NCI-H1436 (cell line): ENCODE results near the gene NLK.

Source experiments
- DNase-seq: peaks from one replicate; lab custom pipeline; 2025; lab: John Stamatoyannopoulos, UW

NLK gene

DNA sequence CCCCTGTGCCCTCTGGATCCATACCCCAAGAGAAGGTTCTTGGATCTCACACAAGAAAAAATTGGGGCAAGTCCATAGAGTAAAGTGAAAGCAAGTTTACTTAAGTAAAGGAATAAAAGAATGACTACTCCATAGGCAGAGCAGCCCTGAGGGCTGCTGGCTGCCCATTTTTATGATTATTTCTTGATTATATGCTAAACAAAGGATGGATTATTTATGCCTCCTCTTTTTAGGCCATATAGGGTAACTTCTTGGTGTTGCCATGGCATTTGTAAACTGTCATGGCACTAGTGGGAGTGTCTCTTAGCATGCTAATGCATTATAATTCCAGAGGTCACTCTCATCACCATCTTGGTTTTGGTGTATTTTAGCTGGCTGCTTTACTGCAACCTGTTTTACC is 70.8 kb downstream of the NLK start:
- DNase-seq: no peak

DNA sequence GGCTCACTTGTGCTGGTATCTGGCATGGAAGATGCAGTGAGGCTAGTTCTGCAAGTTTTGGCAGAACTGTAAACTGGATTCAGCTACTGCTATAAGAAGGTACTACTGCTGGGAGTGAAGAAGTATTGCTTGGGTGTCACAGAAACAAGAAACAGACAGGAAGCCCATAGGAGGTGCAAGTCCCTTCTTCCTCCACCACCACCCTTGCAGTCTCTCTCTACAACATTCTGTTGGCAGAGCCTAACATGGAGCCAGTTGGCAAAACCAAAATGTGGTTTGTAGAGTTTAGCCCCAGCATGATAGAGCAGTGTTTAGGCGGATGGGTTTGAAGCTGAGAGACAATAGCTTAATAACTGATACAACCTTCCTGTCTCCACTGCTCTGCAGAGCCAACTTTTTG is 72.6 kb downstream of the NLK start:
- DNase-seq: no peak

- no peak for DNase-seq
Measured at GRCh38 chr17:28117304-28117703, 74.8 kb downstream of the NLK start.

DNA sequence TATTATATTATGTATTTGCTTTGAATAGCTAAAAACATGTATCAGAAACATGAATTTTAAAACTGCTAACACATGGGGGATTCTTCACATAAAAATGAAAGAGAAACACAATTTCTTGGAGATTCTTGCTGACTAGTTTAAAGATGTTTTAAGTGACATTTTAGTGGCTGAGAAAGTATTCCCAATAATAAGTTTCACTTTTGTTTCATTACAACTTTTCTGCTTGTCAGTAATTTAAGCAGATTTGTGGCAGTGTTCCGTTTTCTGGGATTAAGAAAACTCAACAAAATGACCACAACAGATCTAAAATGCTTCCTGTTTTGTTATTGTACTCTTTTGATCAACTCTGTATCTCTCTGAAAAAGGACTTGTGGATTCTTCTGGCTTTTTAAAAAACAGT is 75.9 kb downstream of the NLK start:
- DNase-seq: no peak

DNA sequence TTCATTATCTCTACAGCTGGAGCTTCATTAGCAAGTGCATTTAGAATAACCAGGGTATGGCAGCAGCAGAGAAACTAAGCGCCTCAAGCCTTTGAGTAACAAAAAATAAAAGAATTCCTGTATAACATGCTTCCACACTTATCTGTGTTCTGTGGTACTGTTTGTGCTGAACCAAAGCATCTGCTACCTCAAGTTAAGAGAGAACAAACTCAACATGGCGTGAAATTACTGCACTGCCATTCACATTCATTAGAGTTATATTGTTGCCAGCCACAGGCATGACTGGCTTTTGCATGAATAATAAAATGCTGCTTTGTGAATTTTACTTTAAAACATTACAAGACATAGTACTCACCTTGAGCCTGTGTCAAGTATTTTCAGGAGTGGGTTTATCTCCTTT is 76.6 kb downstream of the NLK start:
- no peak for DNase-seq

- no peak for DNase-seq
Measured at GRCh38 chr17:28119560-28119959, 77.1 kb downstream of the NLK start.

DNA sequence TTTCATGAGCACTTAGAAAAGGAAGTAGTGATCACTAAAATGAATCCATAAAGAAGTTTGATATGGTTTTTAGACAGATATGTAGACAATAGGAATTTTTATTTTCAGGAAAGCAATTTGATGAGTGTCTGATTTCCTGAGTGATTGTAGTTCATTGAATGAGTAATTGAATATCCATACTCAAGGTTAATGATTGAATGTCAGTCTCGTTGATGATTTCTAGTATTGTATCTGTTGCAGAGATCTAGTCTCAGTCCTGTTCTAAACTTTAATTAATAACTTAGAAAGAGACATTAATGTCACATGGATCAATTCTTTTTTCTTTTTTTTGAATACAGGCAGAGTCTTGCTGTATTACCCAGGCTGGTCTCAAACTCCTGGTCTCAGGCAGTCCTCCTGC is 78.3 kb downstream of the NLK start:
- DNase-seq: no peak

- no peak for DNase-seq
Measured at GRCh38 chr17:28124962-28125361, 82.5 kb downstream of the NLK start.

GRCh38 chr17:28125526-28126378 is 83.3 kb downstream of the NLK start:
- DNase-seq: no peak

GRCh38 chr17:28127196-28127595 is 84.7 kb downstream of the NLK start:
- no peak for DNase-seq

GRCh38 chr17:28128779-28129178 is 86.3 kb downstream of the NLK start:
- no peak for DNase-seq

DNA sequence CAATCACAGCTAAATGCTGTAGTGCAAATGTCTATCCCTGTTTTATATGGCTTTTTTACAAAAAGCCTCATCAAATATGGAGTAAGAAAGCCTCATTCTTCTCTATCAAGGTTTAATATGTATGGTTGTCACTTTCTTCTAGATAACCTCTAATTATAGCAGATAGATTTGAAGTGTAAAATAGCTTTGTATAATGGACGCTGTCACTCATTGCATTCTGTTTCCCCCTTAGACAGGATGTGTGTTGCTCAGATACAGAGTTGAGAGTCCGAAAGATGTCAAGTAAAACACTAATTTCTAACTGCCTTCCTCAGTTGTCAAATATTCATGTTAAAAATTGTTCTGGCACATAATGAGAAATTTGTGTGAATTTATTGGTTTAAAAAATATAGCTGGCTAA is 88.0 kb downstream of the NLK start:
- peak; percentile 44 for DNase-seq

GRCh38 chr17:28131599-28131998 is 89.1 kb downstream of the NLK start:
- no peak for DNase-seq

GRCh38 chr17:28133562-28133970 is 91.1 kb downstream of the NLK start:
- no peak for DNase-seq

- no peak for DNase-seq
Measured at GRCh38 chr17:28136923-28137322, 94.4 kb downstream of the NLK start.

GRCh38 chr17:28139822-28140221 is 97.3 kb downstream of the NLK start:
- DNase-seq: no peak

DNA sequence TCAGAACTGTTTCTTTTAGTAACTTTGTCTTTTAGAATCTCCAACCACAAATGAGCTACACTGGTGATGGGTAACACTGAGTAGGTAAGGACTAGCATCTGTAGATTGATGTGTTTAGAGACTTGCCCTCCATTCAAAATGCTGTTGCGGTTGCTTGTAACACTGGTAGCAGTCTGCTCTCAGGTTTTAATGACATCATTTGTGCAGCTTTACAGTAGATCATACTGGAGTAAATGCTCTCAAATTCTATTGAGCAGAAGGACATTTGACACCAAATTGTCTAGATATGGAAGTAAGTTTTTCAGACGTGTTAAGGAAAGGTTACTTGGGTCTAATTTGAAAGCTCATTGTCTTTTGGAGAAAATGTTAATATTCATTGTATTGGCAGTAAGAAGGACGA is 98.8 kb downstream of the NLK start:
- DNase-seq: peak; percentile 15

- no peak for DNase-seq
Measured at GRCh38 chr17:28141773-28142172, 99.3 kb downstream of the NLK start.

DNA sequence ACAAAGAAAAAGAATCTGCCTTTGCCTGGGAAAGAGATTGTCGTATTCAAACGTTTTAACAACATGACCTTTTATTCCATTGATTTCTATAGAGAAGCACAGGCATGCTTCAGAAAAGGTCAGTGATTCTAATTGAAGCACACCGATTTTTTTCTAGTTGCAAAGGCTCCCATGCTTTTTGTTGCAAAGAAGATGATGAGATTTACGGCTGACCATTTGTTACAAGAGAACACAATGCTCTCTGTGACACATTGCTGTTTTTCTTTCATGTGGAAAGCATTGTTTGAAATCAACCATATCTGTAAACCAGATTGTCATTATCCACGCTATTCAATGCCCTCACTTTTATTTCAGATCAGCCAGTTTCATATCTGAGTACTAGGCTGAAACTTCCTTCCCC is 99.8 kb downstream of the NLK start:
- DNase-seq: no peak

DNA sequence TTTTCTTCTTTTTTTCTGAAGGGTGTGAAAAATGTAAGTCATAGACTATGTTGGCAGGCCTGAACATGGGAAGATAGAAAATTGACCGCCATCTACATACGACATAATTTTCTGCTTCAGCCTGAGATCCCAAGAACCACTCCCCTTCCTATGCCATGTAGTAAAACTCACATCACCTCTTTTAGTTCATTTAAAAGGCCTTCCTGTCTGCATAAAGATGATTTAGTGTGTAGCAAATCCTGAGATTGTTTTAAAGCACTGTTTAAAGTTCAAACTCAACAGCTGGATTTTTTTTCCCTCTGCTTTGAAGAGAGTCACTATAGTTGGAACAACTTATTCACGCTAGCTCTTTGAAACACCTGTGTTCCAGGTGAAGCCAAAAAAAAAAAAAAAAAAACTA is 101.5 kb downstream of the NLK start:
- no peak for DNase-seq

DNA sequence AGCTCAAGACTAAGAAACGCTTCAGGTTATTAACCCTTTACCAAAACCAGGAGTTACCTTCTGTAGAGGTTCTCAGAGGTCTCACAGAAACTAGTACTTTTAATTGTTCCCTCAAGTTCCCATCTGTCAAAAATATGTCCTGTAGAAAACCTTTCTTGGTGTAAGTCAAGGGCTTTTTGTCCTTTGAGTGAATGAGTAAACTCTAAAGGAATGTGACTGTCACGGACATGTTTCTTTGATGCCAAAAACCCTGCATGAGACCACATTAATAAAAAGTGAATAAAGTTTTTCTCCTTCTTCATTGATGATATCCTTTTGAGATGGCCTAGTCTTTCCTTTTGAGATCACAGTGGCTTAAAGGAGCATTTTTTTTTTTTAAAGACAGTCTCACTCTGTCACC is 102.9 kb downstream of the NLK start:
- no peak for DNase-seq

GRCh38 chr17:28147017-28147416 is 104.5 kb downstream of the NLK start:
- DNase-seq: peak; percentile 89

DNA sequence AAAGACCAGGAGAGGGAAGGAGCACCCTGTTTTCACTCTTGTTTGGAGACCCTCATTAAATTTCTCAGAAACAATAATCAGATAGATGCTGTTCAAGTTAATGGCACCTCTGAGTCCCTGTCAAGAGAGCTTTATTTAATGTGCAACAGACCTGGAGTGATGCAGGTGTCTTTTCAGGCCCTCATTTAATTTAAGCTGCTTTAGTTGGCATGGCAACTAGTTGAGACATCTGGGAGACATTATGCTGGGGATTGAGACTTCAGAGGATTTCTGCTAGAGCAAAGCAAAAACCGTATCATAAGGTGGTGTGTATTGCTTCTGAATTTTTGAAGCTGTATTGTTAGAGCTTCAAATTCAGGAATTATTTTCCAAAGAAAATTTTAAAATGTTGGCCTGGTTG is 108.5 kb downstream of the NLK start:
- peak; percentile 93 for DNase-seq

GRCh38 chr17:28154214-28154613 is 111.7 kb downstream of the NLK start:
- DNase-seq: no peak
